ENCODE results near the gene NUBP2.
A peak's percentile ranks its signal among the peaks of the same experiment; 100 is the strongest.

NUBP2 gene

DNA sequence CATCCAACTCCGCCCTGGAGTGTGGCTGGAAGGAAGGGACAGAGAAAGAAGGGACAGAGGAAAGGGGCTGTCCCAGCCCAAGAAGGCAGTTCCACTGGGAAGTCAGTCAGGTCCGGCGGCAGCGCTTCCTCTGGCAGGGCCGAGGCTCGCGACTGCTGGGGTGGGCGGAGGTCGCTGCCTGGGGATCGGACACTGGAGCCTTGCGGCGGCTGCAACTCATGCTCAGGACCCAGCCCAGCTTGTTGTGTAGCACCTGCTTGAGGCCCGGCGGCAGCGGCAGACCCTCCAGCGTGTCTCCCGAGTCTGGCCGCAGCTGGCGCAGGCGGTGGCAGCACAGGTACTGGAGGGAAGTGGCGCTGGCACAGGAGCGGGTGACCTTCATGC is 5.8 kb upstream of the NUBP2 start:
- Histone ChIP-seq H3K27me3 (ENCODE audit: control insufficient read depth, insufficient read depth, low read length) (no peaks in the 10 kb centered on the region), H3K9ac (ENCODE audit: low read length) (no peak overlapping the region), H3K4me3 (ENCODE audit: low read length) (no peak overlapping the region), H3K36me3 (ENCODE audit: control insufficient read depth, insufficient read depth, low read length) (peaks cover 21% of the 10 kb centered on the region), H3K27ac (ENCODE audit: low read depth, low read length) (no peak overlapping the region), H3K4me1 (ENCODE audit: control insufficient read depth, insufficient read depth, low read length) (peaks cover 17% of the 10 kb centered on the region)

GRCh38 chr16:1777375-1778199 is 5.2 kb upstream of the NUBP2 start:
- H3K27ac ChIP-seq (ENCODE audit: low read depth, low read length): no peak overlapping the region
- no peak overlapping the region for H3K4me3 ChIP-seq (ENCODE audit: low read length)
- peaks cover 14% of the 10 kb centered on the region for H3K4me1 ChIP-seq (ENCODE audit: control insufficient read depth, insufficient read depth, low read length)
- peaks cover 21% of the 10 kb centered on the region for H3K36me3 ChIP-seq (ENCODE audit: control insufficient read depth, insufficient read depth, low read length)
- no peak overlapping the region for H3K9ac ChIP-seq (ENCODE audit: low read length)
- no peaks in the 10 kb centered on the region for H3K27me3 ChIP-seq (ENCODE audit: control insufficient read depth, insufficient read depth, low read length)

DNA sequence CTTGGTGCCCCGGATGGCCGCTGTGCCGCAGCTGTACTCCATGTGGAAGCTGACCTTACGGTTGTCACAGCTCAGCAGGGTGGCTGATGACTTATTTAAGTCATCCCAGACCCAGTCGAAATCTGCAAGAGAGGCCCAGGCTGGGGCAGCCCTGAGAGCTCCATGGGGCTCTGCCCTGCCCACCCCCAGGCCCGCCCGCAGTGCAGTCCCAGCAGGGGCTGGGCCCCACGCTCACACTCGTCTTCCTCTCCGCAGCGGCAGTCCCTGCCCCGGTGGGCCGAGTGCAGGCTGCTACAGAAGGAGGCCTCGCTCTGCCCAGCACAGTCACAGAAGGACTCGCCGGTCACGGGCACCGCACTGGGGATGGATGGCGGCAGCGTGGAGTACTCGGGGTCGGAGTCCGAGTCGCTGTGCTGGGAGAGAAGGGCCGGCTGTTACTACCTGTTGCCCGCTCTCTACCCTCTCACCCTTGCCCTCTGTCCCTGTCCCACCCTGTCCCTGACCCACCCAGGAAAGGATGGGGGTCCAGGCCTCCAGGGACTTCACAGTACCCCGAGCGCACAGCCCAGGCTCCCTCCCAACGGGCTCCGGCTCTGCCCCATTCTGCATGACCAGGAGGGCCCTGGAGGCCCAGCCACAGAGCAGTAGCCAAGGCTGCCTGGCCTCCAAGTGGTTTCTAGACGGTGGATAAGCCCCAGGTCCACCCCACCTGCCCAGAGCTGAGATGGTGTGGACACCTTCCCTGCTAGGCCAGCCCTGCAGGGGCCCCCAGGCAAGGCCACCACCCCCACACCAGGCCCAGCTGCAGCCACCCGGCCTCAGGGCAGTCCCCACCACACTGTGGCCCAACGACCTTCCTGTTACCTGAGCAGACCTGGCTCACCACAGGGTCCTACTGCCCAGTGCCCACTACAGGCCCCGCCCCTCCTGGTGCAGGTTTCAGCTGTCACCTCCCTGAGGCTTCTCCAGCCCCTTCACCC is 4.3 kb upstream of the NUBP2 start:
- Histone ChIP-seq H3K27me3 (ENCODE audit: control insufficient read depth, insufficient read depth, low read length) (no peaks in the 10 kb centered on the region), H3K4me1 (ENCODE audit: control insufficient read depth, insufficient read depth, low read length) (peaks cover 14% of the 10 kb centered on the region), H3K9ac (ENCODE audit: low read length) (no peak overlapping the region), H3K4me3 (ENCODE audit: low read length) (no peak overlapping the region), H3K36me3 (ENCODE audit: control insufficient read depth, insufficient read depth, low read length) (peaks cover 21% of the 10 kb centered on the region), H3K27ac (ENCODE audit: low read depth, low read length) (no peak overlapping the region)

- H3K27me3 ChIP-seq (ENCODE audit: control insufficient read depth, insufficient read depth, low read length): no peaks in the 10 kb centered on the region
- H3K36me3 ChIP-seq (ENCODE audit: control insufficient read depth, insufficient read depth, low read length): peaks cover 21% of the 10 kb centered on the region
- peaks cover 11% of the 10 kb centered on the region for H3K4me1 ChIP-seq (ENCODE audit: control insufficient read depth, insufficient read depth, low read length)
- no peak overlapping the region for H3K4me3 ChIP-seq (ENCODE audit: low read length)
- no peak overlapping the region for H3K9ac ChIP-seq (ENCODE audit: low read length)
- H3K27ac ChIP-seq (ENCODE audit: low read depth, low read length): no peak overlapping the region
Measured at GRCh38 chr16:1779234-1779701, 3.5 kb upstream of the NUBP2 start.

GRCh38 chr16:1779741-1780676 is 2.8 kb upstream of the NUBP2 start:
- H3K4me3 ChIP-seq (ENCODE audit: low read length): no peak overlapping the region
- no peaks in the 10 kb centered on the region for H3K27me3 ChIP-seq (ENCODE audit: control insufficient read depth, insufficient read depth, low read length)
- no peak overlapping the region for H3K27ac ChIP-seq (ENCODE audit: low read depth, low read length)
- H3K9ac ChIP-seq (ENCODE audit: low read length): no peak overlapping the region
- peaks cover 10% of the 10 kb centered on the region for H3K4me1 ChIP-seq (ENCODE audit: control insufficient read depth, insufficient read depth, low read length)
- H3K36me3 ChIP-seq (ENCODE audit: control insufficient read depth, insufficient read depth, low read length): peaks cover 21% of the 10 kb centered on the region

DNA sequence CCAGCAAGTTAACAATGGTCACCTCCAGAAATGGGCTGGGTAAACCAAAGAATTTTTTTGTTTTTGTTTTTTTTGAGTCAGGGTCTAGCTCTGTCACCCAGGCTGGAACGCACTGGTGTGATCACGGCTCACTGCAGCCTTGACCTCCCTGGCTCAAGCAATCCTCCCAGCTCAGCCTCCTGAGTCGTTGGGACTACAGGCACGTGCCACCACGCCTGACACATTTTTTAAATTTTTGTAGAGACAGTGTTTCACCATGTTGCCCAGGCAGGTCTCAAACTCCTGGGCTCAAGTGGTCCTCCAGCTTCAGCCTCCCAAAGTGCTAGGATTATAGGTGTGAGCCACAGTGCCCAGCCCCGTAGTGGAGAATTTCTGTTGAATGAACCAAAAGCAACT is 2.1 kb upstream of the NUBP2 start:
- Histone ChIP-seq H3K27ac (ENCODE audit: low read depth, low read length) (no peak overlapping the region), H3K4me3 (ENCODE audit: low read length) (no peak overlapping the region), H3K4me1 (ENCODE audit: control insufficient read depth, insufficient read depth, low read length) (peaks cover 12% of the 10 kb centered on the region), H3K9ac (ENCODE audit: low read length) (no peak overlapping the region), H3K36me3 (ENCODE audit: control insufficient read depth, insufficient read depth, low read length) (peaks cover 20% of the 10 kb centered on the region), H3K27me3 (ENCODE audit: control insufficient read depth, insufficient read depth, low read length) (no peaks in the 10 kb centered on the region)

GRCh38 chr16:1781254-1781653 is 1.5 kb upstream of the NUBP2 start:
- H3K9ac ChIP-seq (ENCODE audit: low read length): peak overlapping the region; percentile 59
- H3K4me1 ChIP-seq (ENCODE audit: control insufficient read depth, insufficient read depth, low read length): peaks cover 12% of the 10 kb centered on the region
- no peaks in the 10 kb centered on the region for H3K27me3 ChIP-seq (ENCODE audit: control insufficient read depth, insufficient read depth, low read length)
- H3K4me3 ChIP-seq (ENCODE audit: low read length): peak overlapping the region; percentile 88
- no peak overlapping the region for H3K27ac ChIP-seq (ENCODE audit: low read depth, low read length)
- H3K36me3 ChIP-seq (ENCODE audit: control insufficient read depth, insufficient read depth, low read length): peaks cover 16% of the 10 kb centered on the region

GRCh38 chr16:1781758-1782407 is 877 bp upstream of the NUBP2 start:
- H3K36me3 ChIP-seq (ENCODE audit: control insufficient read depth, insufficient read depth, low read length): peaks cover 16% of the 10 kb centered on the region
- peak overlapping the region; percentile 59 for H3K9ac ChIP-seq (ENCODE audit: low read length)
- H3K4me3 ChIP-seq (ENCODE audit: low read length): peak overlapping the region; percentile 88
- H3K27me3 ChIP-seq (ENCODE audit: control insufficient read depth, insufficient read depth, low read length): no peaks in the 10 kb centered on the region
- peaks cover 12% of the 10 kb centered on the region for H3K4me1 ChIP-seq (ENCODE audit: control insufficient read depth, insufficient read depth, low read length)
- peak overlapping the region; percentile 80 for H3K27ac ChIP-seq (ENCODE audit: low read depth, low read length)

GRCh38 chr16:1784977-1785845 is 2.5 kb downstream of the NUBP2 start:
- H3K36me3 ChIP-seq (ENCODE audit: control insufficient read depth, insufficient read depth, low read length): peaks cover 13% of the 10 kb centered on the region
- no peak overlapping the region for H3K4me3 ChIP-seq (ENCODE audit: low read length)
- no peaks in the 10 kb centered on the region for H3K27me3 ChIP-seq (ENCODE audit: control insufficient read depth, insufficient read depth, low read length)
- H3K27ac ChIP-seq (ENCODE audit: low read depth, low read length): no peak overlapping the region
- peaks cover 12% of the 10 kb centered on the region for H3K4me1 ChIP-seq (ENCODE audit: control insufficient read depth, insufficient read depth, low read length)
- H3K9ac ChIP-seq (ENCODE audit: low read length): no peak overlapping the region

DNA sequence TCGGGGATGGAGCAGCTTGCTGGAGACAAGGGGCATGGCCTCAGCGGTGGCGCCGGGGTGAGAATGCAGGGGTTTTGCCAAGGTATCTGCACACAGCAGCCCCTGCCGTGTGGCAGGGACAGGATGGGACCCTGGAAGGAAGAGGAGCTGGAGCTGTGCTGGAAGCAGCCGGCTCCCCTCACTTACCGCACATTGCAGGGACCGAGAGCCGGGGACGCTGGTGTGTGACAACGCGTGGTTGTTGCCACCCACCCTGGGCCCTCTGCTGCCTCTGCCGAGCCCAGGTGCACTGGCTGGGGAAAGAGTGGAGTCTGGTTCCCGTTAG is 3.0 kb downstream of the NUBP2 start:
- peaks cover 12% of the 10 kb centered on the region for H3K4me1 ChIP-seq (ENCODE audit: control insufficient read depth, insufficient read depth, low read length)
- H3K9ac ChIP-seq (ENCODE audit: low read length): no peak overlapping the region
- no peaks in the 10 kb centered on the region for H3K27me3 ChIP-seq (ENCODE audit: control insufficient read depth, insufficient read depth, low read length)
- no peak overlapping the region for H3K27ac ChIP-seq (ENCODE audit: low read depth, low read length)
- peaks cover 11% of the 10 kb centered on the region for H3K36me3 ChIP-seq (ENCODE audit: control insufficient read depth, insufficient read depth, low read length)
- no peak overlapping the region for H3K4me3 ChIP-seq (ENCODE audit: low read length)
